Mucosa of stomach (tissue), 1 donor: ENCODE results near the gene KSR1.

Experiments
- H3K27me3 ChIP-seq: one replicate; pipeline ENCODE4 v1.7.0; 2013; ENCODE audit warnings: mild to moderate bottlenecking, low read length; ENCODE audit not compliant: control insufficient read depth, insufficient read depth
- H3K36me3 ChIP-seq: one replicate; pipeline ENCODE4 v1.7.0; 2013; ENCODE audit warnings: low read length; ENCODE audit not compliant: control insufficient read depth, insufficient read depth
- H3K4me1 ChIP-seq: one replicate; pipeline ENCODE4 v1.7.0; 2013; ENCODE audit warnings: mild to moderate bottlenecking, low read length; ENCODE audit not compliant: control insufficient read depth, insufficient read depth
- H3K4me3 ChIP-seq: one replicate; pipeline ENCODE4 v1.7.0; 2013; ENCODE audit warnings: low read length
- H3K9ac ChIP-seq: one replicate; pipeline ENCODE4 v1.7.0; 2013; ENCODE audit warnings: mild to moderate bottlenecking, low read length, moderate library complexity
- H3K9me3 ChIP-seq: one replicate; pipeline ENCODE4 v1.7.0; 2013; ENCODE audit warnings: mild to moderate bottlenecking, low read length, moderate library complexity; ENCODE audit not compliant: control insufficient read depth
- donor health status: Pancreatic carcinoma.

The KSR1 gene

DNA sequence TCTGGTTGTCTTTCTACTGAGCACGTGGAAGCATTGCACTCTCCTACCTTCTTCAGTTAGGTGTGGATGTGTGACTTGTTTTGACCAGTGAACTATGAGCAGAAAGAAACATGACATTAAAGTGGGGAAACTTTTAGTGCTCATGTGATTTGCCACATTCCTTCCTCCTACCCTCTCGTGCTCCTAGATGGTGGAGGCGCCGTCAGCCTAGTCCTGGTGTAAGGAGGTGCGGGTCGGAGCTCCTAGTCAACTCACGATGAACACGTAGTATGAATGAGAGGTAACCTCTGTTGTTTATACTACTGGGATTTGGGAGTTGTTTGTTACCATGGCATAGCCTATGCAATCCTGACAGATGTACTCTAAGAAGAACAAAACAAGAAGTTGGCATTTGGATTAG, 47.4 kb downstream of the KSR1 start:
- no peak overlapping the region for H3K4me3 ChIP-seq
- H3K9ac ChIP-seq, result no peak overlapping the region
- H3K9me3 ChIP-seq, result no peaks in the 10 kb centered on the region
- no peaks in the 10 kb centered on the region for H3K36me3 ChIP-seq
- H3K4me1 ChIP-seq, result no peaks in the 10 kb centered on the region
- no peaks in the 10 kb centered on the region for H3K27me3 ChIP-seq

DNA sequence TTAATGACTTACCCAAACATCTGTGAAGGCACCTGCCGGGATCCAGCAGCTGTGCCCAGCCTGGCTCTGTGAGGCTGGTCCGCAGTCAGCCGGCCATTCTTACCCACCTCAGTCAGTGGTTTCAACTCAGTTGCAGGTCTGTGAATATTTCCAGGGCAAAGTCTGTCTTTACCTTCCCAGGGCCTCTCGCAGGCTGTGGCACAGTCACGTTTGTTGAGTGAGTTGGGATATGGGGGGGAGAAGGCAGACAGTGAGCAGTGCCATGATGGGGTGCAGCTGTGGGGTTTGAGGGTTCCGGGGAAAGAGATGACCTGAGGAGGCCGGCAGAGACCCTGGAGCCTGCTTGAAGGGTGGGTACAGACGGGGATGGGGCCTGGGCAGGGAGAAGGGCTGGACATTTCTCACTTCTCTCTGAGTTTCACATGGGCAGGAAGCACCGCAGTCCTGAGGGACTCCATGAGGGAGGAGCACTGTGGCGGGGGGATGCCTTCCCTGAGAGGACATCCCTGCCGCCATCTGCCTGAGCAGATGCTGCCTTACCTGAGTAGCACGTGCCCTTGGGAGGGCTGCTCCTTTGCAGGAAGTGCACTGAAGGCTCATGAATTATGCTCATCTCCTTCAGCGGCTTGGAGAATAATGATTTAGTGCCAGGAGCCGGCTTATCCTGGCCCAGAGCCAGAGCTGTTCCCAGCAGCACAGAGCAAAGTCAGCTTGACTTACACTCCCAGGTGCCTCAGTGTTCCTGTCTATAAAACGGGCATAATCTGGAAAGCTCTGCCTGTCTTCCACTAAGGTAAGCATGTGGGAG, 48.1 kb downstream of the KSR1 start:
- Histone ChIP-seq H3K9me3 (no peaks in the 10 kb centered on the region), H3K4me3 (no peak overlapping the region), H3K27me3 (no peaks in the 10 kb centered on the region), H3K9ac (no peak overlapping the region), H3K36me3 (no peaks in the 10 kb centered on the region), H3K4me1 (no peaks in the 10 kb centered on the region)

DNA sequence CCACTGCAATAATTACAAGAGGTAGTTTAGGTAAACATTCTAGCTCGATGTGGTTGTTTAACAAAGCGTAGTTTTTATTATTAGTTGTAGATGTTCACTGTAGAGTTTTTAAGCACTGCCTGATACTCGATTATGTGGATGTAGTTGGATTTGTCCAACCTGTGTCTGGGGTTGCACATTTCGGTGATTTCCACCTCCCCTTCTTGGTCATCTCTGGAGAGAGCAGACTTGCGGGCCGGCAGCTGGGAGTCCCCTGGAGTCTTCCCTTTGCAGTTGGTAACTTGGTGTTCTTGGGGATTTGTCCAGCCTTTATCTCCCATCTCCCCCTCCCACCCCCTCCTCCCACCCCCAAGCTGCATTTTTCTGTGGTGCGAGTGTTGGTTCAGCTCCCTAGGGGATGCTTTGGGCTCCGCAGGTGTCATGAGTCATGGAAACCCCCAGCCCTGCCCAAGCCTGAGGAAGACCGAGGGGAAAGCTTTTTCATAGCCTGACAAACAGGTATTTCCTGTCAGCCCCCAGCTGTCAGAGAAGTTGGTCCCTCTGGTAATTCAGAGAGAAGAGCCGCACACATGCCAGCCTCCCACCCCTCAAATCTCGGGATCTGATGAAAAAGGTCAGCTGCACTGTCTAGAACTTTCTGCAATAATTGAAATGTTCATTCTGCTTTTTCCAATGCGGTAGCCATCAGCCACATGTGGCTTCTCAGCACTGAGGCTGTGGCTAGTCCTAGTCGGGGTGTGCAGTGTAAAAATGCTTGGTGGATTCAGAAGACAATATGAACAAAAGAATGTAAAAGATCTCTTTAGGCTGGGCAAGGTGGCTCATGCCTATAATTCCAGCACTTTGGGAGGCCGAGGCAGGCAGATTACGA, 50.3 kb downstream of the KSR1 start:
- Histone ChIP-seq H3K27me3 (no peaks in the 10 kb centered on the region), H3K9me3 (no peaks in the 10 kb centered on the region), H3K4me3 (no peak overlapping the region), H3K9ac (no peak overlapping the region), H3K4me1 (no peaks in the 10 kb centered on the region), H3K36me3 (no peaks in the 10 kb centered on the region)

DNA sequence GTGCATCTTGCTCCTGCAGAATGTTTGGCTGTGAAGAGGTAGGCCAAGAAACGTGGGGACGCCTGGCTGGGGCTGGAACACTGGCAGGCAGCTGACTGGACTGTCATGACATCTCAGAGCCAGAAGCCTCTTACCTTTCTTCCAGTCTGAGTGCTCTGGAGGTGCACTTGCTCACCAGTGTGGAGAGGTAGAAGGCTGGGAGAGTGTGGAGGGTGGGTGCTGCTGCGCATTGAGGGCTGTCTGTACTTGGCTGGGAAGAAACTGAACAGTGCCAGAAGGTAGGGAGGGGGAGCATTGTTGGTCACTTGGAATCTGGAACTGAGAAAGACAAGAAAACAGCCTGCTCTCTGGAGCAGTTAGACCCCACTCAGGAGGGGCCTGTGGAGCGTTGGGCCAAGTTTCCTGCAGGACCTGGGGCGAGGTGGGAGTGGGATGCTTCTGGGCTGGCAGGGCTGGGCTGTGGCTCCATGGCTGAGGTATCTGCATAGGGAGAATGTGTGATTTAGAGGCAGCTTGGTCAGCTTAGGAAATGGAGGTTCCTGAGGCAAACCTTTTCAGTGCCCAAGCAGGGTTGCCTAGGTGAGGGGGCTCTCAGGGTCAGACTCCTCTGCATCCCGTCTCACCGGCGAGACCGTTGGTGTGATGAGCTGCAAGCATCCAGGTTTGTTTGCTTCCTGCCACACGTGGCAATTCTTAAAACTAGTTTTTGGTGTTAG, 55.1 kb downstream of the KSR1 start:
- Histone ChIP-seq H3K4me1 (no peaks in the 10 kb centered on the region), H3K4me3 (no peak overlapping the region), H3K9me3 (no peaks in the 10 kb centered on the region), H3K27me3 (no peaks in the 10 kb centered on the region), H3K9ac (no peak overlapping the region), H3K36me3 (no peaks in the 10 kb centered on the region)

DNA sequence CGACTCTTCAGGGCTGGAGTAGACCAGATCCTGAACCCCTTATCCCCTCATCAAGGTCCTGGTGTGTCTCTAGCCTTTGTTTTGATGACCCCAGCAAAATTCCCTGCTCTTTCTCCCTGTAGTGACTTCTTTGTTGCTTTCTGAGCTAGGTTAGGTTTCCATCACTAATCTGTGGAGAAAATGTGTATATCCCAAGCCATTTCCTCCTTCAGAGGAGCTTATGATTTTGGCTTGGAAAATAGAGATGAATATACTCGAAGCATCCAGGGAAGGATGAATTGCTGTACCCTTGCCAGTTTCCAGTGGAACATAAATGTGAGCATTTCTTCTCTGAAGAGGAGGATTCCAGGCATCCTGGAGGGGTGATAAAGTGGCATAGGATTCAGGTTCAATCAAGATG, 55.8 kb downstream of the KSR1 start:
- Histone ChIP-seq H3K36me3 (no peaks in the 10 kb centered on the region), H3K4me1 (no peaks in the 10 kb centered on the region), H3K4me3 (no peak overlapping the region), H3K27me3 (no peaks in the 10 kb centered on the region), H3K9ac (no peak overlapping the region), H3K9me3 (no peaks in the 10 kb centered on the region)

DNA sequence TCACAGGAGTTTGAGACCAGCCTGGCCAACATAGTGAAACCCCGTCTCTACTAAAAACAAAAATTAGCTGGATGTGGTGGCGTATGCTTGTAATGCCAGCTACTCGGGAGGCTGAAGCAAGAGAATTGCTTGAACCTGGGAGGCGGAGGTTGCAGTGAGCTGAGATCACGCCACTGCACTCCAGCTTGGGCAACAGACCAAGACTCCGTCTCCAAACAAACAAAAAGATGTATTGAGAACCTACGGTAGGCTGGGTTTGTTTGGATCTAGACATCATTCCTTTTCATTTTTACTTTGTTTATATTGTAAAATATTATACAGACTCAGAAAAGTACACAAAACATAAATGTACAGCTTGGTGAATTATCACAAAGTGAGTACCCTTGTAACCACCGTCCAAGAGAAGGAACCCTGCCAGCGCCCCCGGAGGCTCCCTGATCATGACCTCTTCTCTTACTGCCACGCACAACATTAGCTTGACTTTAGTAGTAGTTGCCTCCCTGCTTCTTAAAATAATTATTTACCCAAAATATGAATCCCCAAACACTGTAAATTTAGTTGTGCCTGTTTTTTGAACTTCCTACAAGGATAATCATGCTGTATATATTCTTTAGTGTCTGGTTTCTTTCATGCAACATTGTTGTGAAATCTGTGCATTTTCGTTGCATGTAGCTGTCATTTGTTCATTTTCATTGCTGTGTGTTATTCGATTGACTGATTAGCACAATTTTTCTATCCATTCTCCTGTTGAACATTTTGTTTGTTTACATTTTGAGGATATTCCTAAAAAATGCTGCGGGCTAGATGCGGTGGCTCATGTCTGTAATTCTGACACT, 56.5 kb downstream of the KSR1 start:
- Histone ChIP-seq H3K4me3 (no peak overlapping the region), H3K36me3 (no peaks in the 10 kb centered on the region), H3K27me3 (no peaks in the 10 kb centered on the region), H3K9me3 (no peaks in the 10 kb centered on the region), H3K9ac (no peak overlapping the region), H3K4me1 (no peaks in the 10 kb centered on the region)

DNA sequence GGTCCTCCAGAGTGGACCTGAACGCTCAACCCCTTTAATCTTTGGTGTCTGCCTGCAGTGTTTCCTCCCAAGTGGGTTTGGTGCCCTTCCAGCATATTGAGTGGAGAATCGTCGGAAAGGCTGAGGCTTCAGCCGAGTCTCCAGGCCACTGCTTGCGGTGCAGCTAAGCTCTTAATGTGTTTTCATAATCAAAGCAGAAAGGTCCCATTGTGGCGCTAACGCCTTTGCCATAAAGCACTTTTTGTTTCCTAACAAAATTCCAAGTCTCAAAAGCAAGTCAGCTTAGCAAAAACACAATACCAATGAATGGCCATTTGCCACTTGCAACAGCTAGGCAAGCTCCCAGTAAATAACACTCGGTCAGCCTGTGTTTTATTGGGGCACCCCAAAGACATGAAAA, 57.6 kb downstream of the KSR1 start:
- Histone ChIP-seq H3K9me3 (no peaks in the 10 kb centered on the region), H3K4me1 (no peaks in the 10 kb centered on the region), H3K4me3 (no peak overlapping the region), H3K36me3 (no peaks in the 10 kb centered on the region), H3K9ac (no peak overlapping the region), H3K27me3 (no peaks in the 10 kb centered on the region)

DNA sequence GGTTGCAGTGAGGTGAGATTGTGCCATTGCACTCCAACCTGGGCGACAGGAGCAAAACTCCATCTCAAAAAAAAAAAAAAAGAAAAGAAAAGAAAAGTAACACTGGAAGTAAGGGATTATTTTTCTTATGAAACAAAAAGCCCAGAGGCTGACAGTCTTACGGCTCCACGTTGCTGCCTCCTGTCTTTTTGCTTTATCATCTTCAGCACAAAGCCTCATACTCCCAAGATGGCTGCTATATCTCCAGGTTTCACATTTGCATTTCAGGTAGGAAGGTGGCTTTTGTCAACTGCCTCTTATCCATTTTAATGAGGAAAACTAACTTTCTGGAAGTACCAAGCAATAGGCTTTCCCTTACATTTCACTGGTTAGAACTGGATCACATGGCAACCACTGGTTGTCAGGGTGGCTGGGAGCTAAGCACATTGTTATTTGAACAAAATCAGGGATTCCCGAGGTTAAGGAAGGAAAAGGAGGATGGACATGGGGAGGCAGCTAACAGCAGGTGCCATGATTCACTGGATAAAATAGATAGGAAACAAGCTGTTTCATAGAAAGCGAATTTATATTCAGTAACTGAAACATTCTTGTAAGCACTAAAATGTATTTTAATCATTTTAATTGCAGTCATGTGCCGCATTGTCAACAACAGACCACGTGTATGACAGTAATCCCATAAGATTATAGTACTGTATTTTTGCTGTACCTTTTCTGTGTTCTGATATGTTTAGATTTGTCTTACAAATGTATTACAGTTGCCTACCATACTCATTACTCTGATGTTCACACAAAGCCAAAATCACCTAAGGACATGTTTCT, 58.6 kb downstream of the KSR1 start:
- H3K36me3 ChIP-seq, result no peaks in the 10 kb centered on the region
- no peaks in the 10 kb centered on the region for H3K27me3 ChIP-seq
- H3K4me3 ChIP-seq, result no peak overlapping the region
- H3K9ac ChIP-seq, result no peak overlapping the region
- H3K9me3 ChIP-seq, result no peaks in the 10 kb centered on the region
- H3K4me1 ChIP-seq, result peaks cover 9% of the 10 kb centered on the region

DNA sequence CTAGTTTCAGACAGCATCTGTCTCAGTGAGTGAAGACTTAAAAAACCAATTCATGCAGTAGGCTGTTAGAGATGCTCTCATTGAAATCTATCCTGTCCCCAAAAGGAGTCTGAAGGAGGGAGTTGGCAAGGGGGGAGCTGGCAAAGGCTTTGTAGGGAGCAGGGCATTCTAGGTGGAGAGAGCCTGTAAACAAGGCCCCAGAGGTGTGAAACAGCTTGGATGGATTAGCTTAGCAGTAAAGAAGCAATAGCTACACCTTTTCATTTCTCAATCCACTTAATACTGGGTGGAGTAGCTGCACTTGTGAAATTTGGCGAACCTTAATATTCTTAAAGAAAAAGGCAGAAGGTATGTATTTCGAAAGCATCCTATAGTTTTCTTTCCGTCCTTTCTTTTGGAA, 61.8 kb downstream of the KSR1 start:
- Histone ChIP-seq H3K27me3 (no peaks in the 10 kb centered on the region), H3K4me3 (no peak overlapping the region), H3K9me3 (no peaks in the 10 kb centered on the region), H3K36me3 (no peaks in the 10 kb centered on the region), H3K9ac (no peak overlapping the region), H3K4me1 (peaks cover 25% of the 10 kb centered on the region)

DNA sequence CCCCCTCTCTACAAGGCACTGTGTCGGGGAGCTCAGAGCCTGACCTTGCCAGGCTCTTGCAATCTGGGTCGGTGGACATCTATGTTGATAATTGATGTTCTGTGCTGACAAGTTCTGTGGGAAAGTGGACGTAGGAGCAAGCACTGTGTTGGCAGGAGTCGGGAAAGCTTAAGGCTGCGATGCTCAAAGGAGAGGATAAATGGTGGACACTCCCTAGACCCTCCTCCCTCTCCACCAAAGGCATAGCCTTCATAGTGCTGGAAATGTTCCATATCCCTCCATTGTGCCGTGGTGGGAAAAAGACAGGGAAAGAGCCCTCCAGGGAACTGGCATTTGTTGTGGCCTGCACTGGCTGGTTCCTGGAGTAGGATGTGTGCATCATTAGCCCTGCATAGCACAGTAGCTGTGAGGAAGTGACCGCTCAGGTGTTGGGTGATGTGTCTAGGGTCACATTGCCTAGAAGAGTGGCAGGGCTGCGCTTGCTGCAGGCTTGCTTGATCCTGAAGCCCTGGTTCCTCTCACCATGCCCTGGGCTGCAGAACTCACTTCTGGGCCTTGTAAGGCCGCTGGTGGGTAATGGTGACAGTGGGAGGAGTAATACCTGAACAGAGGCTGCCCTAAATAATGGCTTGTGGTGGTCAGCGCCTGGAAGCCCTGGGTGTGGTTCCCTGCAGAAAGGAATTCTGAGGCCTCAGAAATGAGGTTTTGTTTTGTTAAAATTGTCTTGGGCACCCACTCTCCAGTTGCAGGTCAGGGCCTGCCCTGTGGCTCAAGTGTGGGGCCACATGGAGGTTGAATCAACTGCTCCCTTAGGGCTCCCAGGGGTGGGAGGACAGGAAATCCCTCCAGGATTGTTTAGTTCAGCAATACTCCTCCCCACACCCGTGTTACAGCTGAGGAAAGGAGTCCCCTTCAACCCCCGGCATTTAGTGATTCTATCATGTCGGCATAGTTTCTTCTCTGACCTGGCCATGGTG, 62.6 kb downstream of the KSR1 start:
- Histone ChIP-seq H3K27me3 (no peaks in the 10 kb centered on the region), H3K4me1 (peaks cover 25% of the 10 kb centered on the region), H3K36me3 (no peaks in the 10 kb centered on the region), H3K4me3 (no peak overlapping the region), H3K9ac (no peak overlapping the region), H3K9me3 (no peaks in the 10 kb centered on the region)
